Liver (tissue), 2 donors: ENCODE measurements around the gene MEAK7.

Source experiments
- JUND ChIP-seq, 2 donors: IDR thresholded peaks; 2 replicates each; pipeline ENCODE4 v1.6.1; 2016; ENCODE audit warnings: antibody characterized with exemption in 2 of 2
- TAF1 ChIP-seq: conservative IDR thresholded peaks from 2 replicates; pipeline ENCODE4 v1.6.1; 2016; ENCODE audit warnings: antibody characterized with exemption, mild to moderate bottlenecking
- donor health status: healthy.

- no peak for TF ChIP-seq JUND (IDR thresholded peaks at IDR 0.05)
- no peak for TF ChIP-seq TAF1
Measured at GRCh38 chr16:84458606-84459532, 45.6 kb downstream of the MEAK7 start.
